Skeletal muscle tissue (tissue), 4 donors: ENCODE data around the gene C12orf76. TPM values are rescaled to one million over a fixed set of nuclear protein-coding genes. Genes with fewer than 3 reads are reported as not detected.
A peak's percentile ranks its signal among the peaks of the same experiment; 100 is the strongest.
"Not testable (repeated sequence)": the region's sequence is repeated elsewhere in the genome, so short reads cannot be mapped to it uniquely, and the experiment has no call there.

ENCODE experiments used
- H3K27ac ChIP-seq: one replicate; pipeline ENCODE4 v1.7.0; 2013; ENCODE audit warnings: mild to moderate bottlenecking, low read depth, low read length, inconsistent platforms
- H3K27me3 ChIP-seq, 3 donors: one replicate each; pipeline ENCODE4 v1.7.0; 2013; ENCODE audit warnings: low read length in 3 of 3; ENCODE audit not compliant: control insufficient read depth in 3 of 3, insufficient read depth in 3 of 3
- H3K36me3 ChIP-seq, 3 donors: one replicate each; pipeline ENCODE4 v1.7.0; 2013; ENCODE audit warnings: low read length in 3 of 3; ENCODE audit not compliant: control insufficient read depth in 3 of 3, insufficient read depth in 3 of 3
- H3K4me1 ChIP-seq, 3 donors: one replicate each; pipeline ENCODE4 v1.7.0; 2013; ENCODE audit warnings: low read length in 3 of 3, mild to moderate bottlenecking in 3 of 3; ENCODE audit not compliant: control insufficient read depth in 3 of 3, insufficient read depth in 3 of 3
- H3K4me3 ChIP-seq, 3 donors: one replicate each; pipeline ENCODE4 v1.7.0; 2013; ENCODE audit warnings: low read length in 3 of 3
- H3K9ac ChIP-seq, 3 donors: one replicate each; pipeline ENCODE4 v1.7.0; 2013; ENCODE audit warnings: low read length in 3 of 3, mild to moderate bottlenecking in 3 of 3, moderate library complexity in 2 of 3, low read depth in 1 of 3
- H3K9me3 ChIP-seq, 3 donors: one replicate each; pipeline ENCODE4 v1.7.0; 2013; ENCODE audit warnings: low read length in 3 of 3; ENCODE audit not compliant: control insufficient read depth in 3 of 3
- total RNA-seq: library from RNA; depleted of rRNA; stranded (reverse); fragments of >200 nt; gene quantifications from one replicate; pipeline ENCODE4 v1.2.3, GENCODE V29; 2014
- donor health status: Osteomylitis.

Gene C12orf76
- 23.0 TPM for total RNA-seq

- no peaks in the 10 kb centered on the region for H3K36me3 ChIP-seq
- H3K4me3 ChIP-seq: peak within 1 kb of the TSS; percentile 90 to 92 (median 91)
- H3K9ac ChIP-seq: peak within 1 kb of the TSS; percentile 61 to 84 (median 79)
- H3K4me1 ChIP-seq: peaks cover 8 to 17% (median 12%) of the 10 kb centered on the region in 3 donors
- no peaks in the 10 kb centered on the region for H3K9me3 ChIP-seq
- H3K27ac ChIP-seq: peak within 1 kb of the TSS; percentile 69
- H3K27me3 ChIP-seq: no peaks in the 10 kb centered on the region
These were observed at the start of gene C12orf76 for GRCh38 chr12:110048242-110049027. Gene C12orf76, minus strand, starts transcription at chr12:110048522. Its CDS starts 27 bp downstream, at chr12:110048495.

GRCh38 chr12:110093631-110094311 lies 45.4 kb upstream of the C12orf76 start:
- Histone ChIP-seq H3K9ac (no peak overlapping the region), H3K27me3 (no peaks in the 10 kb centered on the region), H3K4me3 (no peak overlapping the region), H3K27ac (no peak overlapping the region), H3K4me1 (no peaks in the 10 kb centered on the region), H3K36me3 (no peaks in the 10 kb centered on the region), H3K9me3 (no peaks in the 10 kb centered on the region)

GRCh38 chr12:110091136-110091711 lies 42.9 kb upstream of the C12orf76 start:
- Histone ChIP-seq H3K27ac (no peak overlapping the region), H3K27me3 (no peaks in the 10 kb centered on the region), H3K9me3 (no peaks in the 10 kb centered on the region)

DNA sequence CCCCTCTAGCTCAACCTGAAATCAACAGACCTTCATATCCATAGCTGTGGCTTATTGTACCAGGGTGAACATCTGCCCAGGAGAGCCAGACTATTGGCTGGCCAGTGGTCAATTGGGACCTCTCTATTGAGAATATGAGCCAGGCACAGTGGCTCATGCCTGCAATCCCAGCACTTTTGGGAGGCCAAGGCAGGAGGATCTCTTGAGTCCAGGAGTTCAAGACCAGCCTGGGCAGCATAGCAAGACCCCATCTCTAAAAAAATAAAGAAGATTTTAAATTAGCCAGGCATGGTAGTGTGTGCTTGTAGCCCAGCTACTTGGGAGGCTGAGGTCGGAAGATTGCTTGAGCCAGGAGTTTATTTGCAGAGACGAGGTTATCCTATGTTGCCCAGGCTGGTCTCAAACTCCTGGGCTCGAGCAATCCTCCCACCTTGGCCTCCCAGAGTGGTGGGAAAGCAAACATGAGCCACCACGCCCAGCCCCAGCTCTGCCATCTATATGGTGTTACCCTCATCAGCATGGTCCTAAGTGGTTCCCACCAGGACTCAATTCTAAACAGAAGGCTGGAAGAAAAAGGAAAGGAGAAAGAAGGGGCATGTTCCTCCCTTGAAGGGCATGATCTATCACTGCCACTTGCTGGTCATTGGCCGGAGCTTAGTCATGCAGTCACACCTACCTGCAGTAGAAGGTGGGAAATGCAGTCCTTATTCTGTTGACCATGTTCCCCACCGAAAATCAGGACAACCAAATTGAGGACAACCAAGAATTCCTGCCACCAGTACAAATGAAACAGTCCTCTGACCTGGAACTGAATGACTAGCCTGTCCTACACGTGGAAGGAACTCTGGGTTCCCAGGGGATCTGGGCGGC lies 42.2 kb upstream of the C12orf76 start:
- H3K27ac ChIP-seq: no peak overlapping the region
- no peaks in the 10 kb centered on the region for H3K36me3 ChIP-seq
- no peaks in the 10 kb centered on the region for H3K27me3 ChIP-seq
- H3K4me3 ChIP-seq: no peak overlapping the region
- no peak overlapping the region for H3K9ac ChIP-seq
- H3K9me3 ChIP-seq: no peaks in the 10 kb centered on the region
- no peaks in the 10 kb centered on the region for H3K4me1 ChIP-seq

More at GRCh38 chr12:110091136-110091711, 42.9 kb upstream of the C12orf76 start:
- Histone ChIP-seq H3K4me3 (no peak overlapping the region), H3K4me1 (no peaks in the 10 kb centered on the region), H3K9ac (no peak overlapping the region), H3K36me3 (no peaks in the 10 kb centered on the region)

DNA sequence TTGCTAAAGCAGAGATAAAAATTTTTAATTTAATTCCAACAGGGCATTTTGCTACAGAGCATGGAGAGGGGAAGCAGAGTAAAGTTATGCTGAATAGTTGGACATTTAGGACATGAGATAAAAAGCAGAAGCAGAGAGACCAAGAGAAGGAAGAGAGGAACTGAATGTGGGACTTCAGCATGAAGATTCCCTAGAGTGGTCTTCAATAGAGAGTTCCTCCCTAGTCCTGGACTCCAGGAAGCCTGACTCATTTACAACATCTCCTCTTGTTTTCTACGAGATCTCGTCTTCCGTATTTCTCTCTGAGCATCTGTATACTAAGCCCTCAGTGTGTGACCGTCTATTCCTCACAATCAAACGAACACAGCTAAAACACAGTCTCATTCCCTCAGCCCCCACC lies 40.6 kb upstream of the C12orf76 start:
- no peaks in the 10 kb centered on the region for H3K36me3 ChIP-seq
- H3K27ac ChIP-seq: no peak overlapping the region
- H3K9ac ChIP-seq: no peak overlapping the region
- no peaks in the 10 kb centered on the region for H3K9me3 ChIP-seq
- no peaks in the 10 kb centered on the region for H3K27me3 ChIP-seq
- no peaks in the 10 kb centered on the region for H3K4me1 ChIP-seq
- no peak overlapping the region for H3K4me3 ChIP-seq

DNA sequence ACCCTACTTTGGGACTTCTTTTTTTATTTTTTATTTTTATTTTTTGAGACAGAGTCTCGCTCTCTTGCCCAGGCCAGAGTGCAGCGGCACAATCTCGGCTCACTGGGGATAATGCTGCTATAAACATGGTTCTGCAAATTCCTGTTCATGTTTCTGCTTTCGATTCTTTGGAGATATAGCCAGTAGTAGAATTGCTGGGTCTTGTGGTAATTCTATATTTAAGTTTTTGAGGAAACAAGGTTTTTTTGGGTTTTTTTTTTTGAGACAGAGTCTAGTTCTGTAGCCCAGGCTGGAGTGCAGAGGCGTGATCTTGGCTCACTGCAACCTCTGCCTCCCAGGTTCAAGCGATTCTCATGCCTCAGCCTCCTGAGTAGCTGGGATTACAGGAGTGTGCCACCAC lies 39.9 kb upstream of the C12orf76 start:
- H3K9me3 ChIP-seq, H3K4me3 ChIP-seq, H3K9ac ChIP-seq, H3K27me3 ChIP-seq, H3K36me3 ChIP-seq, H3K27ac ChIP-seq, H3K4me1 ChIP-seq: not testable (repeated sequence)

DNA sequence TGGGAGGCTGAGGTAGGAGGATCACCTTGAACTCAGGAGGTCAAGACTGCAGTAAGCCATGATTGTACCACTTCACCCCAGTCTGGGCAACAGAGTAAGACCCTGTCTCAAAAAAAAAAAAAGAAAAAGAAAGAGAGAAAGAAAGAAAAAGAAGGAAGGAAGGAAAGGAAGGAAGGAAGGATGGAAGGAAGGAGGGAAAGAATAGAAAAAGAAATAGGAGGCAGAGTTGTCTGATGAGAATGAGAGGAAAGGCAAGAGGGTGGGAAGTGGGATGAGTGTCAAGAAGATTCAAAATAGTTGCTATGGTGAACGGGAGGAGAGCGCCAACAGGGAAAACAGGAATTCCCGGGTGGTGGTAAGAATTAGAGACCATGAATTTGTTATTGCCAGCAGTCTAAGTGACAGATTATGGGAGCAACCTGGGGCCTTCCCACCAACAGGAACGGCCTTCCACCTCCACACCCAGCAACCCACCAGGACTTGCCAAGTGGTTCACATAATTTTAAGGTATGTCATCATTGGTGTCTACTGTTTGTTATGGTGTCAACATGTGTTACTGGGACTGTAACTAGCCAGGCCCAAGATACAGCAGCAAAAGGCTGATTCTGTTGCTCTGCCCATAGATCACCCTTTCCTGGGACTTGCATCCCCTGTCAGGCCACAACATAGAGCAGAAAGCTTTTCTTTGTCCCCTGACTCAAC lies 36.1 kb upstream of the C12orf76 start:
- Histone ChIP-seq H3K9ac (no peak overlapping the region), H3K27me3 (no peaks in the 10 kb centered on the region), H3K36me3 (no peaks in the 10 kb centered on the region), H3K4me3 (no peak overlapping the region), H3K4me1 (peaks cover 0 to 2% (median 0%) of the 10 kb centered on the region in 3 donors), H3K27ac (no peak overlapping the region), H3K9me3 (no peaks in the 10 kb centered on the region)

DNA sequence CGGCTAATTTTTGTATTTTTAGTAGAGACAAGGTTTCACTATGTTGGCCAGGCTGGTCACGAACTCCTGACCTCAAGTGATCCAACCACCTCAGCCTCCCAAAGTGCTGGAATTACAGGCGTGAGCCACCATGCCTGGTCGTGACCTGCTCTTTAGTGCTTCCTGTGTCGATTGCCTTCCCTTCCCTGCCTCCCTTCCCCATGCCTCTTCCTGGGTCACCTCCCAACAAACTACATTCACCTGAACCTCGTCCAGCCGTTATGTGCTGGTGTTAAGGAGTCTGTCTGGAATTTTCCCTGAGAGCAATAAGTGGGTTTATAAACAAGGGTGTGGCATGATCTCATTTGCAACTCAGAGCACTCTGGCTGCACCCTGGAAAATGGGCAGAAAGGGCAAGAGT lies 32.1 kb upstream of the C12orf76 start:
- H3K9me3 ChIP-seq: no peaks in the 10 kb centered on the region
- H3K4me1 ChIP-seq: peaks cover 0 to 2% (median 0%) of the 10 kb centered on the region in 3 donors
- no peaks in the 10 kb centered on the region for H3K27me3 ChIP-seq
- no peaks in the 10 kb centered on the region for H3K36me3 ChIP-seq
- H3K4me3 ChIP-seq: no peak overlapping the region
- no peak overlapping the region for H3K9ac ChIP-seq
- no peak overlapping the region for H3K27ac ChIP-seq
